LNCAP (cell line): Measurements from ENCODE around the gene MZB1.

Experiments
- TF ChIP-seq, protein P1 (sequence below): fragments of 450-650 bp; IDR thresholded peaks from 2 replicates; pipeline ENCODE4 v1.5.1; 2017; ENCODE audit warnings: mild to moderate bottlenecking

The MZB1 gene

DNA sequence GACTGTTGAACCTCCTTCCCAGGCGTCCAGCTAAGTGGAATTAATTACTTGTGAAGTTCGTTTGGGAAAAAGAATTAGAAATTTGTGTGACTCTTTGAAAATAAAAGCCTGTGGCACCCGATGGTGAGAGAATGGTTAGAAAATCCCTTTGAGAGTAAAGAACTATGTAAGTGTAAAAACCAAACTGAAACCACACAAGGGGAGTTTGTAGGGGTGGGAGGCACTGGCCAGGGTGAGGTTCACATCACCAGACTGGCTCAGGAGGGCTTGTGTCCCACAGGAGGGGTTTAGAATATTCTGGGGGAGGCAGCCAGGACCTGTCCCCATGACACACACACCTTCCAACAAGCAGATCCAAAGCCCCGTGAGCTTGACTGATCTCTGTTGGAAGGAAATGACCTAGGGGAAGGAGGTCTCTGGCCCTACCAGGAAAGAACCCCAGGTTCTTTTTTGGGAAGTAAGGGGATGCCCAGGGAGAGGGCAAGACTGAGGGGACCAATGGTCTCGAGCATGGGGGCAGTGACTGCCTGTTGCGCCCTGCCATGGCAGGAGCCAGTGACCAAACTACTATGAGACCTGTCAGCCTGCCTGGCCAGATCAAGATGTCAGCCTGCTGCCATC is 9.9 kb upstream of the MZB1 start:
- TF ChIP-seq, protein P1, sequence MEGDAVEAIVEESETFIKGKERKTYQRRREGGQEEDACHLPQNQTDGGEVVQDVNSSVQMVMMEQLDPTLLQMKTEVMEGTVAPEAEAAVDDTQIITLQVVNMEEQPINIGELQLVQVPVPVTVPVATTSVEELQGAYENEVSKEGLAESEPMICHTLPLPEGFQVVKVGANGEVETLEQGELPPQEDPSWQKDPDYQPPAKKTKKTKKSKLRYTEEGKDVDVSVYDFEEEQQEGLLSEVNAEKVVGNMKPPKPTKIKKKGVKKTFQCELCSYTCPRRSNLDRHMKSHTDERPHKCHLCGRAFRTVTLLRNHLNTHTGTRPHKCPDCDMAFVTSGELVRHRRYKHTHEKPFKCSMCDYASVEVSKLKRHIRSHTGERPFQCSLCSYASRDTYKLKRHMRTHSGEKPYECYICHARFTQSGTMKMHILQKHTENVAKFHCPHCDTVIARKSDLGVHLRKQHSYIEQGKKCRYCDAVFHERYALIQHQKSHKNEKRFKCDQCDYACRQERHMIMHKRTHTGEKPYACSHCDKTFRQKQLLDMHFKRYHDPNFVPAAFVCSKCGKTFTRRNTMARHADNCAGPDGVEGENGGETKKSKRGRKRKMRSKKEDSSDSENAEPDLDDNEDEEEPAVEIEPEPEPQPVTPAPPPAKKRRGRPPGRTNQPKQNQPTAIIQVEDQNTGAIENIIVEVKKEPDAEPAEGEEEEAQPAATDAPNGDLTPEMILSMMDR: no peak

DNA sequence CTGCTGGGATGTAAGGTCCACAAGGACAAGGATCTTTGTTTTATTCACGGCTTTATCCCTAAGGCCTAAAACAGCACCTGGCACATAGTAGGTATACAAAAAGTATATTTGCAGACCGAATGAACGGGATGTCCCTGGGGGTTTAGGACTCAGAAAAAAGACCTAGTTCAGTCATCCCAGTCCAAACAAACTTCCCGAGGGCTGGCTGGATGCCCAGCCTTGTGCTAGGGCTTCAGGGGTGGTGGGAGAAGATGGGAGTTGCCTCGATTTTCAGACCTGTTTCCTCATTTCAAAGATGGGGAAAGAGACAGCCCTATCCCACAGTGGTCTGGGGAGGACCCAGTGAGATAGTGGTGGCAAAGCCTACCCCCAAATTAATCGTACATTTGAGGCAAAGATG is 8.2 kb upstream of the MZB1 start:
- TF ChIP-seq, protein P1: no peak

DNA sequence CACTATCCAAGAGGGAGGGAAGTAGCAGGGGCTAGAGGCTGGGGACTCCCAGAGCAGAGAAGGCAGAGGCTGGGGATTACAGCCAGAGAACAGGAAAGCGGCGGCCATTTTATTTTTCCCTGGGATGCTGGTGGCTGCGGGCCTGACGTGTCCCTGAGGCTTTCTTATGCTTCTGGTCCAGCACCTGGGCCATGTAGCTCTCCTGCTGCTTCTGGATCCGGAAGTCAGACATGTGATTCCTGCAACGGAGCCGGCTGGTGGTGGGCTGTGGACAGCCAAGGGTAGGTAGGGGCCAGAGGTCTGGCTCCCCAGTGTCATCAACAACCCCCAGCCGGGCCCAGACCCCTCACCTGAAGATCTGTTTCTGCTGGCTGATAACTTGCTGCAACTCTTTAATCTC is 7.0 kb upstream of the MZB1 start:
- TF ChIP-seq, protein P1: no peak

- TF ChIP-seq, protein P1: no peak
Observed at GRCh38 chr5:139395844-139396640, 6.3 kb upstream of the MZB1 start.

DNA sequence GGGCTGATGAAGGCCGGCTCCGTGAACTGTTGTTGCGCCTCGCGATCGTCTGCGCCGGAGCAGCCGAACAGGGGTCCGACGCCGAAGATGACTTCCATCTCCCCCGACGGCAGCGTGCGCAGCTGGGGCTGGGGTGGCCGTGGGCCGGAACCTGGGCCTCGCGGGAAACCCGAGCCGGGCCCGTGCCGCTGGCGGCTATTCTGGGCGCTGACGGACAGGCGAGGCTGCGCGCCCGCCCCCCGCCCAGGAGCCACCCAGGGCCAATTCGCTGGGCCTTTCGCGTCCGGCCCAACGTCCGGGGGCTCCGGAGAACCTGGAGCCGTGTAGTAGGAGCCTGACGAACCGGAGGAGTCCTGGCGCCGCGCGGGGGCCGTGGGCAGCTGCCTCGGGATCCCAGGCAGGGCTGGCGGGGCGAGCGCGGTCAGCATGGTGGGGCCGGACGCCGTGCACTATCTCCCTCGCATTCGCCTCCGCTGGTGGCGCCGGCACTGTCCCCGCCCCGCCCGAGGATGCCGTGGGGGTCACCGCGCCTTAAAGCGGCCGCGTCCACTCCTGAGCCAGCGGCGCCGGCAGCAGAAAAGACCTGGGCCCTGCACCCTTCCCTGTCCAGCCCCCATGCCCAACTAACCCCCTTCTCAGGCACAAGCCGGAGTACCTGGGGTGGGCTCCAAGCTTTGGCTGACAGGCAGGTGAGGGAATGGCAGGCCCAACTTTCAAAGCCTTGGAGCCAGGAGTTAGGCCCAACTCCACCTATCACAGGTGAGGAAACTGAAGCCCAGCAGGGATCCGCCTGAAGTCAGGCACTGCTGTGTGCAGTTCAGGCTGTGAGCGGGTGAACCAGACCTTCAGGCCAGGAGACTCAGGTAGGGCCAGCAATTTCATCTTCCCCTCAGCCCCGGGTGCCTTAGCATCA is 5.2 kb upstream of the MZB1 start, which contains the start of gene PROB1:
TSS of gene PROB1 (minus strand) at position 451 of the 913 bp plus-strand sequence. CDS start at position 428, 23 bp downstream.
- TF ChIP-seq, protein P1: no peak

GRCh38 chr5:139394123-139394653 is 4.5 kb upstream of the MZB1 start:
- TF ChIP-seq, protein P1: no peak

- TF ChIP-seq, protein P1: no peak
Observed at GRCh38 chr5:139393497-139394122, 3.9 kb upstream of the MZB1 start.
